ENCODE results near the gene CHD9NB.

- TF ChIP-seq CTCF (IDR thresholded peaks at IDR 0.05) (no peak), POLR2A (IDR thresholded peaks at IDR 0.05) (no peak)
Observed at GRCh38 chr16:53094013-53094630, 41.4 kb upstream of the CHD9NB start.

Measured in body of pancreas (tissue), 4 donors.